Spleen (tissue), 11 donors: Measurements from ENCODE around the gene LRP2BP. TPM values are rescaled to one million over a fixed set of nuclear protein-coding genes. Genes with fewer than 3 reads are reported as not detected.

ENCODE experiments used
- DNase-seq: peaks from one replicate; pipeline ENCODE4 v3.0.0-alpha.2; 2020
- H3K27ac ChIP-seq, 8 donors: fragments of 200-600 bp; sonication (generic) in 7 of 8; 1 replicate in 4 of 8; 2 replicates in 4 of 8; pipeline versions ENCODE4 v1.5.0 to v1.8.0; 2016 to 2021; ENCODE audit warnings: inconsistent platforms in 4 of 8, mild to moderate bottlenecking in 4 of 8, moderate library complexity in 1 of 8
- H3K27me3 ChIP-seq, 7 donors: fragments of 200-600 bp; sonication (generic) in 6 of 7; replicated peaks in 1 of 7; 1 replicate in 4 of 7; 2 replicates in 3 of 7; pipeline versions ENCODE4 v1.5.0 to v1.8.0; 2016 to 2021; ENCODE audit warnings: inconsistent platforms in 3 of 7, mild to moderate bottlenecking in 1 of 7
- H3K36me3 ChIP-seq, 6 donors: fragments of 200-600 bp; sonication (generic) in 5 of 6; 1 replicate in 4 of 6; 2 replicates in 2 of 6; pipeline versions ENCODE4 v1.5.0 to v1.8.0; 2016 to 2021; ENCODE audit warnings: inconsistent platforms in 2 of 6
- H3K4me1 ChIP-seq, 6 donors: fragments of 200-600 bp; sonication (generic) in 5 of 6; 1 replicate in 3 of 6; 2 replicates in 3 of 6; pipeline versions ENCODE4 v1.5.0 to v1.8.0; 2016 to 2021; ENCODE audit warnings: inconsistent platforms in 3 of 6
- H3K4me3 ChIP-seq, 8 donors: fragments of 200-600 bp; sonication (generic) in 7 of 8; 1 replicate in 4 of 8; 2 replicates in 4 of 8; pipeline versions ENCODE4 v1.5.0 to v1.8.0; 2016 to 2021; ENCODE audit warnings: inconsistent platforms in 4 of 8, mild to moderate bottlenecking in 4 of 8, moderate library complexity in 2 of 8
- H3K9me3 ChIP-seq, 8 donors: fragments of 200-600 bp; sonication (generic) in 7 of 8; 1 replicate in 4 of 8; 2 replicates in 4 of 8; pipeline versions ENCODE4 v1.5.0 to v1.8.0; 2016 to 2021; ENCODE audit warnings: inconsistent platforms in 4 of 8
- CTCF ChIP-seq, 11 experiments: fragments of 200-600 bp in 7 of 11; fragments of 450-650 bp in 4 of 11; sonication (generic) in 4 of 11; IDR thresholded peaks in 8 of 11; conservative IDR thresholded peaks in 3 of 11; 1 replicate in 7 of 11; 2 replicates in 4 of 11; pipeline versions ENCODE4 v1.4.0 to v1.8.0; 2016 to 2021; ENCODE audit warnings: antibody characterized with exemption in 11 of 11, inconsistent platforms in 4 of 11, mild to moderate bottlenecking in 1 of 11
- POLR2A ChIP-seq, 3 donors: fragments of 450-650 bp; IDR thresholded peaks; one replicate each; pipeline ENCODE4 v1.5.1; 2017; ENCODE audit warnings: antibody characterized with exemption in 3 of 3, mild to moderate bottlenecking in 1 of 3
- POLR2AphosphoS5 ChIP-seq, 3 donors: sonication (generic); formaldehyde crosslinking; IDR thresholded peaks; one replicate each; pipeline ENCODE4 v1.5.1; 2017; ENCODE audit warnings: antibody characterized with exemption in 3 of 3
- WGBS, 5 donors: extraction: QIAGEN DNeasy Blood & Tissue Kit in 3 of 5; methylation state at CpG; one replicate each; pipeline versions ENCODE4 v1.1.5 to v1.1.7; 2013 to 2018; 5-methylcytosine and 5-hydroxymethylcytosine counted together
- intact Hi-C: fragments of 100-400 bp; cut with DNase I; formaldehyde crosslinking; loops from one replicate; pipeline ENCODE4 v1.15.0; 2023; ENCODE audit warnings: low total_unique reads
- polyA plus RNA-seq, 3 donors: library from polyadenylated mRNA; stranded (reverse); fragments of 200-250 nt; gene quantifications; one replicate each; pipeline ENCODE4 v1.2.1, GENCODE V29; 2013
- total RNA-seq, 7 donors: library from RNA; depleted of rRNA in 3 of 7; stranded (reverse); fragments of >200 nt in 3 of 7; fragmentation: NEBNext Ultra II Directional in 4 of 7; extraction: Animal tissue kit (Norgen Biotek cat#: 25700) in 4 of 7; gene quantifications; one replicate each; pipeline versions ENCODE4 v1.1.0 to v1.2.1, GENCODE V29; 2016 to 2021
- donor health status: healthy with polysubstance abuse.
- donor health status: DM: no; HTN: no; CAD: no; lungs with moderate emphysema.
- donor health status: DM: no; HTN: no; CAD: no.
- donor health status: Bipolar disorder and iron deficiency.
- donor health status: healthy.
- donor health status: DM: no; HTN: no; CAD: no.
- donor health status: DM: yes; HTN: yes; CAD: no.

Gene LRP2BP
- total and polyA plus RNA-seq, 10 donors = 0.17 to 2.4 (median 0.96) TPM

- H3K4me3 ChIP-seq = no peak overlapping the region
- H3K27ac ChIP-seq = no peak overlapping the region
- intact Hi-C loops = no loop called here
- peaks cover 0 to 12% (median 9%) of the 10 kb centered on the region in 8 donors for H3K9me3 ChIP-seq
- whole genome bisulfite sequencing, 5 donors = 58 to 65% (median 64%) methylated on average over 4 of the region's 4 CpGs
- no peaks in the 10 kb centered on the region for H3K36me3 ChIP-seq
- DNase-seq = no peak
- TF ChIP-seq CTCF (IDR thresholded peaks at IDR 0.05 in 8 of 11, conservative IDR thresholded peaks at IDR 0.05 in 3 of 11) (no peak), POLR2A (IDR thresholded peaks at IDR 0.05) (no peak), POLR2AphosphoS5 (IDR thresholded peaks at IDR 0.05) (no peak)
- peaks cover 0 to 14% (median 2%) of the 10 kb centered on the region in 6 donors for H3K4me1 ChIP-seq
- H3K27me3 ChIP-seq = peaks cover 0 to 8% (median 0%) of the 10 kb centered on the region in 7 donors
Measured at GRCh38 chr4:185381288-185382196, 14.2 kb downstream of the LRP2BP start.

GRCh38 chr4:185380320-185380719, 15.4 kb downstream of the LRP2BP start:
- TF ChIP-seq POLR2A (IDR thresholded peaks at IDR 0.05) (no peak), POLR2AphosphoS5 (IDR thresholded peaks at IDR 0.05) (no peak), CTCF (IDR thresholded peaks at IDR 0.05 in 8 of 11, conservative IDR thresholded peaks at IDR 0.05 in 3 of 11) (no peak)
- WGBS, 5 donors = 89 to 97% (median 95%) methylated on average over 1 of the region's 1 CpG
- intact Hi-C loops = no loop called here

GRCh38 chr4:185379326-185380295, 16.1 kb downstream of the LRP2BP start:
- H3K9me3 ChIP-seq = peaks cover 0 to 12% (median 9%) of the 10 kb centered on the region in 8 donors
- WGBS, 5 donors = 92 to 96% (median 95%) methylated on average over 13 of the region's 13 CpGs
- TF ChIP-seq CTCF (IDR thresholded peaks at IDR 0.05 in 8 of 11, conservative IDR thresholded peaks at IDR 0.05 in 3 of 11) (no peak), POLR2AphosphoS5 (IDR thresholded peaks at IDR 0.05) (no peak), POLR2A (IDR thresholded peaks at IDR 0.05) (no peak)
- intact Hi-C loops = no loop called here
- H3K4me3 ChIP-seq = no peak overlapping the region
- no peak overlapping the region for H3K27ac ChIP-seq
- peaks cover 0 to 3% (median 0%) of the 10 kb centered on the region in 7 donors for H3K27me3 ChIP-seq
- no peaks in the 10 kb centered on the region for H3K36me3 ChIP-seq
- DNase-seq = no peak
- H3K4me1 ChIP-seq = no peaks in the 10 kb centered on the region

More at GRCh38 chr4:185380320-185380719, 15.4 kb downstream of the LRP2BP start:
- Histone ChIP-seq H3K36me3 (no peaks in the 10 kb centered on the region), H3K4me3 (no peak overlapping the region), H3K9me3 (peaks cover 0 to 12% (median 9%) of the 10 kb centered on the region in 8 donors), H3K27ac (no peak overlapping the region), H3K4me1 (peaks cover 0 to 4% (median 0%) of the 10 kb centered on the region in 6 donors), H3K27me3 (peaks cover 0 to 4% (median 0%) of the 10 kb centered on the region in 7 donors)
- DNase-seq = no peak
